Measurements from ENCODE around the gene ZFP57. TPM values are rescaled to one million over a fixed set of nuclear protein-coding genes. Genes with fewer than 3 reads are reported as not detected.
A peak's percentile ranks its signal among the peaks of the same experiment; 100 is the strongest.

ZFP57 gene
- total and polyA plus RNA-seq, 2 of the 13 experiments (the other 11 are each of a cell fraction or from before 2014, with no cell fraction given), result not detected

- TF ChIP-seq ZBTB4 (CRISPR knock-in tag; IDR thresholded peaks at IDR 0.05; ENCODE audit: borderline replicate concordance) (peak; percentile 42; the same call in 1 of the 2 replicates), ZC3H13 (CRISPR knock-in tag; IDR thresholded peaks at IDR 0.05) (no peak), KLF13 (CRISPR knock-in tag; IDR thresholded peaks at IDR 0.05) (0 out of 2 replicates have a peak, but pooled peaks have one; percentile 33), ZNF496 (CRISPR knock-in tag; IDR thresholded peaks at IDR 0.05; ENCODE audit: insufficient replicate concordance) (no peak), HES4 (CRISPR knock-in tag; IDR thresholded peaks at IDR 0.05; ENCODE audit: borderline replicate concordance) (no peak), ZNF598 (CRISPR knock-in tag; IDR thresholded peaks at IDR 0.05; ENCODE audit: borderline replicate concordance) (0 out of 2 replicates have a peak, but pooled peaks have one; percentile 22), SNAI1 (CRISPR knock-in tag; IDR thresholded peaks at IDR 0.05; ENCODE audit: borderline replicate concordance) (no peak), SMARCE1 (IDR thresholded peaks at IDR 0.05; ENCODE audit: borderline replicate concordance) (no peak), ONECUT2 (CRISPR knock-in tag; IDR thresholded peaks at IDR 0.05) (no peak), ZNF512 (CRISPR knock-in tag; IDR thresholded peaks at IDR 0.05) (peak; percentile 72; the same call in 1 of the 2 replicates), ZNF383 (CRISPR knock-in tag; IDR thresholded peaks at IDR 0.05; ENCODE audit: borderline replicate concordance) (no peak), E2F5 (CRISPR knock-in tag; conservative IDR thresholded peaks at IDR 0.05) (no peak), ZMYM3 (CRISPR knock-in tag; IDR thresholded peaks at IDR 0.05) (no peak), MAX (IDR thresholded peaks at IDR 0.05) (0 out of 2 replicates have a peak, but pooled peaks have one; percentile 18), TFDP2 (CRISPR knock-in tag; IDR thresholded peaks at IDR 0.05) (no peak), NFATC3 (CRISPR knock-in tag; IDR thresholded peaks at IDR 0.05) (no peak), ZNF782 (CRISPR knock-in tag; IDR thresholded peaks at IDR 0.05; ENCODE audit: borderline replicate concordance) (no peak), U2AF2 (IDR thresholded peaks at IDR 0.05; ENCODE audit: low read depth, low read length) (no peak), KDM5B (CRISPR knock-in tag; IDR thresholded peaks at IDR 0.05; ENCODE audit: borderline replicate concordance) (peak; percentile 68; the same call in 1 of the 2 replicates), ZNF547 (CRISPR knock-in tag; IDR thresholded peaks at IDR 0.05) (peak; percentile 24; the same call in 1 of the 2 replicates)
Measured at GRCh38 chr6:29723666-29724588, 43.0 kb upstream of the ZFP57 start (continued).
